Prostate gland (tissue), 2 donors: ENCODE data around the gene TAF9B.

Experiments
- POLR2A ChIP-seq: fragments of 450-650 bp; IDR thresholded peaks from one replicate; pipeline ENCODE4 v1.6.1; 2016; ENCODE audit warnings: antibody characterized with exemption, mild to moderate bottlenecking
- TF ChIP-seq, protein P1 (sequence below), 4 experiments: fragments of 200-600 bp in 2 of 4; fragments of 450-650 bp in 2 of 4; sonication (generic) in 2 of 4; IDR thresholded peaks; 1 replicate in 3 of 4; 2 replicates in 1 of 4; pipeline ENCODE4 v1.5.1; 2016 to 2019; ENCODE audit warnings: antibody characterized with exemption in 4 of 4, mild to moderate bottlenecking in 2 of 4, moderate library complexity in 2 of 4

DNA sequence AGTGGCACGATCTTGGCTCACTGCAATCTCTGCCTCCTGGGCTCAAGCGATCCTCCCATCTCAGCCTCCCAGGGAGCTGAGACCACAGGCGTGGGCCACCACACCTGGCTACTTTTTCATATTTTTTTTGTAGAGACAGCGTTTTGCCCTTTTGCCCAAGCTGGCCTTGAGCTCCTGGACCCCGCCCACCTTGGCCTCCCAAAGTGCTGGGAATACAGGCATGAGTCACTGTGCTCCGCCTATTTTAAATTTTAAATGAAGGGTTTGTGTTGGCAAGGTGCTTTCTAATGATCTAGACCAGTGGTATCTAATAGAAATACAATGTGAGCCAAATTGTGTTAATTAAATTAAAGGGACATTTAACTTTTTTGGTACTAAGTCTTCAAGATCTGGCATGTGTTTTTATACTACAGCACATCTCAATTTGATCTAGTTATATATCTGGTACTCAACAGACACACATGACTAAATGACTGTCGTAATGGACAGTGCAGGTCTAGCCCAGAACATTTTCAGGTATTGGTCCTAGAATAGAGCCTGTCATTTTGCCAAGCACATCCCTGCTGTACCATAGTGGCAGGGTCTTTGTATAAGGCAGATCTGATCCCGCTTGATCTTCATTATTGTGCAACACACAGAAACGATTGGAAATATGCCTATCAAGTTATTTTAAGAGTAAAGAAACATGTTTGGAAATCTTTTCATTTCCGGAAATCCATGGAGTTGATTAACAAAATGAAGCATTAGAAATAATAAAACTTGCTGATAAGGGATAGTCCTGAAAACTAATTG is 28.1 kb downstream of the TAF9B start:
- TF ChIP-seq, protein P1, sequence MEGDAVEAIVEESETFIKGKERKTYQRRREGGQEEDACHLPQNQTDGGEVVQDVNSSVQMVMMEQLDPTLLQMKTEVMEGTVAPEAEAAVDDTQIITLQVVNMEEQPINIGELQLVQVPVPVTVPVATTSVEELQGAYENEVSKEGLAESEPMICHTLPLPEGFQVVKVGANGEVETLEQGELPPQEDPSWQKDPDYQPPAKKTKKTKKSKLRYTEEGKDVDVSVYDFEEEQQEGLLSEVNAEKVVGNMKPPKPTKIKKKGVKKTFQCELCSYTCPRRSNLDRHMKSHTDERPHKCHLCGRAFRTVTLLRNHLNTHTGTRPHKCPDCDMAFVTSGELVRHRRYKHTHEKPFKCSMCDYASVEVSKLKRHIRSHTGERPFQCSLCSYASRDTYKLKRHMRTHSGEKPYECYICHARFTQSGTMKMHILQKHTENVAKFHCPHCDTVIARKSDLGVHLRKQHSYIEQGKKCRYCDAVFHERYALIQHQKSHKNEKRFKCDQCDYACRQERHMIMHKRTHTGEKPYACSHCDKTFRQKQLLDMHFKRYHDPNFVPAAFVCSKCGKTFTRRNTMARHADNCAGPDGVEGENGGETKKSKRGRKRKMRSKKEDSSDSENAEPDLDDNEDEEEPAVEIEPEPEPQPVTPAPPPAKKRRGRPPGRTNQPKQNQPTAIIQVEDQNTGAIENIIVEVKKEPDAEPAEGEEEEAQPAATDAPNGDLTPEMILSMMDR (IDR thresholded peaks at IDR 0.05): no peak
- TF ChIP-seq POLR2A: no peak
